ENCODE results near the gene NUP210.

DNA sequence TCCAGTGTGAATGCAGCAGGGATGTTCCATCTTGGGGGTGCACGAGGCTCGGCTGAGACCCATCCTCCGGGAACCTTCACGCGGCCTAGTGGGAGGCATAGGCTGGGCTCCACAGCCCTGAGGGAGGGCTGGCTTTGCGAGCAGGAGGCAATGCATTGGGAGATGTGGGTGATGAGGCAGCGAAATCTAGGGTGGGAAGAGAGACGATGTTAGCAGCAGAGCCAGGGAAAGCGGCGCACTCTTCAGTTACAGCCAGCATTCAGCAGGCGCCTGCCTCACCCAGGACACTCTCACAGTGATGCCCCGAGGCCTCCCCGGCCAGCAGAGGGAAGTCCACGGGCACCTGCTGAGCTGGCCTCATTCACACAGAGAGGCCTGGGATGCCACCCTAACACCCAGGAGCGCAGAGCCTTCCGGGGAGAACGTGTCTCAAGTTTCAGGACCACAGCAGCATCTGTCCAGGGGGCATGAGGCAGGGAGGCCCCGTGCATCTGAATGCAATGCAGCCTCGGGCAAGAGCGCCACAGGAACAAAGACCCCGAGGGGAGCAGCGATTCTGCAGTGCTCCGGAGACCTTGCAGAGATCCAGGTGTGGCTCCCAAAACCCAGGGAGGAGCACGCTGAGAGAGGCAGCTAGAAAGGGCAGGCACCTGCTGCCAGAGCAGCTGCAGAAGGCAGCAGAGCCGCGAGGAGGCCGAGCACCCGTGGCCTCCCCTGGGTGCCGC is 102.4 kb downstream of the NUP210 start:
- TF ChIP-seq, protein P1, sequence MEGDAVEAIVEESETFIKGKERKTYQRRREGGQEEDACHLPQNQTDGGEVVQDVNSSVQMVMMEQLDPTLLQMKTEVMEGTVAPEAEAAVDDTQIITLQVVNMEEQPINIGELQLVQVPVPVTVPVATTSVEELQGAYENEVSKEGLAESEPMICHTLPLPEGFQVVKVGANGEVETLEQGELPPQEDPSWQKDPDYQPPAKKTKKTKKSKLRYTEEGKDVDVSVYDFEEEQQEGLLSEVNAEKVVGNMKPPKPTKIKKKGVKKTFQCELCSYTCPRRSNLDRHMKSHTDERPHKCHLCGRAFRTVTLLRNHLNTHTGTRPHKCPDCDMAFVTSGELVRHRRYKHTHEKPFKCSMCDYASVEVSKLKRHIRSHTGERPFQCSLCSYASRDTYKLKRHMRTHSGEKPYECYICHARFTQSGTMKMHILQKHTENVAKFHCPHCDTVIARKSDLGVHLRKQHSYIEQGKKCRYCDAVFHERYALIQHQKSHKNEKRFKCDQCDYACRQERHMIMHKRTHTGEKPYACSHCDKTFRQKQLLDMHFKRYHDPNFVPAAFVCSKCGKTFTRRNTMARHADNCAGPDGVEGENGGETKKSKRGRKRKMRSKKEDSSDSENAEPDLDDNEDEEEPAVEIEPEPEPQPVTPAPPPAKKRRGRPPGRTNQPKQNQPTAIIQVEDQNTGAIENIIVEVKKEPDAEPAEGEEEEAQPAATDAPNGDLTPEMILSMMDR (IDR thresholded peaks at IDR 0.05; ENCODE audit: borderline replicate concordance, extremely low read depth, low read length, poor library complexity, severe bottlenecking) = no peak
- no peak for TF ChIP-seq EZH2 (IDR thresholded peaks at IDR 0.05; ENCODE audit: borderline replicate concordance, low read depth, low read length, severe bottlenecking)
